Smooth muscle cell (in vitro differentiated cells): Measurements from ENCODE around the gene KIF25. TPM values are rescaled to one million over a fixed set of nuclear protein-coding genes. Genes with fewer than 3 reads are reported as not detected.

ENCODE experiments used
- DNase-seq: peaks from one replicate; lab custom pipeline; 2025; ENCODE audit not compliant: unreplicated experiment; lab: John Stamatoyannopoulos, UW
- H2AFZ ChIP-seq: fragments of 200-600 bp; sonication (generic); 2 replicates; pipeline ENCODE4 v1.6.0; 2016; ENCODE audit warnings: antibody characterized with exemption, low read depth, mild to moderate bottlenecking
- H3F3A ChIP-seq: fragments of 200-600 bp; sonication (generic); 2 replicates; pipeline ENCODE4 v1.6.0; 2017; ENCODE audit warnings: antibody characterized with exemption, low read depth
- H3K27ac ChIP-seq: fragments of 200-600 bp; sonication (generic); 2 replicates; pipeline ENCODE4 v1.5.1; 2016; ENCODE audit warnings: low read depth, mild to moderate bottlenecking
- H3K27me3 ChIP-seq: fragments of 200-600 bp; sonication (generic); 2 replicates; pipeline ENCODE4 v1.6.1; 2016; ENCODE audit warnings: low read depth, mild to moderate bottlenecking
- H3K36me3 ChIP-seq: fragments of 200-600 bp; sonication (generic); 2 replicates; pipeline ENCODE4 v1.5.1; 2016; ENCODE audit warnings: low read depth
- H3K4me1 ChIP-seq: fragments of 200-600 bp; sonication (generic); 2 replicates; pipeline ENCODE4 v1.5.1; 2016; ENCODE audit warnings: low read depth
- H3K4me2 ChIP-seq: fragments of 200-600 bp; sonication (generic); 2 replicates; pipeline ENCODE4 v1.6.0; 2016; ENCODE audit warnings: mild to moderate bottlenecking
- H3K4me3 ChIP-seq: fragments of 200-600 bp; sonication (generic); 2 replicates; pipeline ENCODE4 v1.5.1; 2016; ENCODE audit warnings: mild to moderate bottlenecking
- H3K79me2 ChIP-seq: fragments of 200-600 bp; sonication (generic); 2 replicates; pipeline ENCODE4 v1.6.0; 2016; ENCODE audit warnings: low read depth, mild to moderate bottlenecking
- H3K9ac ChIP-seq: fragments of 200-600 bp; sonication (generic); 2 replicates; pipeline ENCODE4 v1.6.0; 2016; ENCODE audit warnings: low read depth
- H3K9me3 ChIP-seq: fragments of 200-600 bp; sonication (generic); replicated peaks from 2 replicates; pipeline ENCODE4 v1.5.1; 2016; ENCODE audit warnings: low read depth
- H4K20me1 ChIP-seq: fragments of 200-600 bp; sonication (generic); 2 replicates; pipeline ENCODE4 v1.6.0; 2016; ENCODE audit warnings: low read depth
- WGBS: methylation state at CpG from one replicate; pipeline ENCODE4 v1.1.7; 2016; ENCODE audit warnings: low lambda C conversion rate; 5-methylcytosine and 5-hydroxymethylcytosine counted together
- polyA plus RNA-seq: library from polyadenylated mRNA; unstranded; fragments of >200 nt; fragmentation: Nextera tagmentation; extraction: Ambion mirVana; gene quantifications from 2 replicates; pipeline ENCODE4 v1.2.1, GENCODE V29; 2016
- total RNA-seq: library from RNA; depleted of rRNA; stranded (reverse); fragments of >200 nt; gene quantifications from 2 replicates; pipeline ENCODE4 v1.2.3, GENCODE V29; 2014
- TF ChIP-seq, protein P1 (sequence below): fragments of 200-600 bp; sonication (generic); IDR thresholded peaks from 2 replicates; pipeline ENCODE4 v1.5.1; 2017; ENCODE audit warnings: borderline replicate concordance, mild to moderate bottlenecking, antibody characterized with exemption; ENCODE audit not compliant: insufficient read depth, poor library complexity, severe bottlenecking

Gene KIF25
- total and polyA plus RNA-seq, 2 experiments from 2014 or later: 0.22 to 1.5 TPM

DNA sequence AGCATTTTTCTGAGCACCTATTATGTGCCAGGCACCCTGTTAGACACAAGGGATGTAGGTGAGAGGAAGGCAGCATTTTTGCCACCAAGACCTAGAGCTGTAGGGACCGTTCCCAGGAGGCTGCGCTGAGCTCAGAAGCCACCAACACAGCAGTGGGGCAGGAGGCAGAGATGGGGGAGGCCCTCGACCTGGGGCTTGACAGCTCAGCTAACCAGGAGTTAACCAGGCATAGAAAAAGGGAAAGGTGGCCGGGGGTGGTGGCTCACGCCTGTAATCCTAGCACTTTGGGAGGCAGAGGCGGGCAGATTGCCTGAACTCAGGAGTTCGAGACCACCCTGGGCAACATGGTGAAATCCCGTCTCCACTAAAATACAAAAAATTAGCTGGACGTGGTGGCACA, 29.5 kb downstream of the KIF25 start:
- WGBS: 94% methylated on average over 9 of the region's 9 CpGs
- no peaks in the 10 kb centered on the region for H4K20me1 ChIP-seq

DNA sequence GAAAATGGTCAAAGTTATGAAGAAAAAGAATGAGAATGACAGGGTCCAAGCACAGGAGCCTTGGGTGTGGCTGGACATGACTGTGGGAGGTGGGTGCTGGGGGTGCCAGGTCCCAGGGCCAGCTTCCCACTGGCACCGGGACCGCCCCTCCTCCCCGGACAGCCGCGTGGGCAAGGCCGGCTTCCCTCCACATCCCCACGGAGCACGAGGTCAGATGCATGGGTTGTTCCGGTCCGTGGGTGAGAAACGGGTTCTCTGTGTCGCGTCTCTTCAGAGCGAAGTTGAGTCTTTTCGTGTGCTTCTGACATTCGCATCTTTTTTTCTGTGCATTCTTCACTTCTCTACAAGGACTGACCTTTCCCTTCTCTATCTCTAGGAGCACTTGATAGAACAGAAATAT, 30.1 kb downstream of the KIF25 start:
- Histone ChIP-seq H4K20me1 (no peaks in the 10 kb centered on the region), H3K4me2 (no peak overlapping the region), H3K4me1 (peaks cover 18% of the 10 kb centered on the region), H3K9me3 (no peaks in the 10 kb centered on the region), H3K79me2 (no peaks in the 10 kb centered on the region), H3K9ac (no peak overlapping the region), H3K36me3 (no peaks in the 10 kb centered on the region), H3K4me3 (no peak overlapping the region), H3K27me3 (no peaks in the 10 kb centered on the region), H3K27ac (no peak overlapping the region), H3F3A (peaks cover 20% of the 10 kb centered on the region), H2AFZ (no peak overlapping the region)
- TF ChIP-seq, protein P1, sequence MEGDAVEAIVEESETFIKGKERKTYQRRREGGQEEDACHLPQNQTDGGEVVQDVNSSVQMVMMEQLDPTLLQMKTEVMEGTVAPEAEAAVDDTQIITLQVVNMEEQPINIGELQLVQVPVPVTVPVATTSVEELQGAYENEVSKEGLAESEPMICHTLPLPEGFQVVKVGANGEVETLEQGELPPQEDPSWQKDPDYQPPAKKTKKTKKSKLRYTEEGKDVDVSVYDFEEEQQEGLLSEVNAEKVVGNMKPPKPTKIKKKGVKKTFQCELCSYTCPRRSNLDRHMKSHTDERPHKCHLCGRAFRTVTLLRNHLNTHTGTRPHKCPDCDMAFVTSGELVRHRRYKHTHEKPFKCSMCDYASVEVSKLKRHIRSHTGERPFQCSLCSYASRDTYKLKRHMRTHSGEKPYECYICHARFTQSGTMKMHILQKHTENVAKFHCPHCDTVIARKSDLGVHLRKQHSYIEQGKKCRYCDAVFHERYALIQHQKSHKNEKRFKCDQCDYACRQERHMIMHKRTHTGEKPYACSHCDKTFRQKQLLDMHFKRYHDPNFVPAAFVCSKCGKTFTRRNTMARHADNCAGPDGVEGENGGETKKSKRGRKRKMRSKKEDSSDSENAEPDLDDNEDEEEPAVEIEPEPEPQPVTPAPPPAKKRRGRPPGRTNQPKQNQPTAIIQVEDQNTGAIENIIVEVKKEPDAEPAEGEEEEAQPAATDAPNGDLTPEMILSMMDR: no peak
- no peak for DNase-seq
- WGBS: 96% methylated on average over 16 of the region's 16 CpGs

More for the DNA sequence above, 29.5 kb downstream of the KIF25 start:
- H3K79me2 ChIP-seq: no peaks in the 10 kb centered on the region
- H3K27me3 ChIP-seq: no peaks in the 10 kb centered on the region
- no peak overlapping the region for H3K27ac ChIP-seq
- TF ChIP-seq, protein P1: no peak
- H2AFZ ChIP-seq: no peak overlapping the region
- no peaks in the 10 kb centered on the region for H3K36me3 ChIP-seq
- peaks cover 13% of the 10 kb centered on the region for H3K4me1 ChIP-seq
- DNase-seq: no peak
- no peaks in the 10 kb centered on the region for H3K9me3 ChIP-seq
- H3F3A ChIP-seq: peaks cover 15% of the 10 kb centered on the region
- no peak overlapping the region for H3K9ac ChIP-seq
- H3K4me3 ChIP-seq: no peak overlapping the region
- no peak overlapping the region for H3K4me2 ChIP-seq

DNA sequence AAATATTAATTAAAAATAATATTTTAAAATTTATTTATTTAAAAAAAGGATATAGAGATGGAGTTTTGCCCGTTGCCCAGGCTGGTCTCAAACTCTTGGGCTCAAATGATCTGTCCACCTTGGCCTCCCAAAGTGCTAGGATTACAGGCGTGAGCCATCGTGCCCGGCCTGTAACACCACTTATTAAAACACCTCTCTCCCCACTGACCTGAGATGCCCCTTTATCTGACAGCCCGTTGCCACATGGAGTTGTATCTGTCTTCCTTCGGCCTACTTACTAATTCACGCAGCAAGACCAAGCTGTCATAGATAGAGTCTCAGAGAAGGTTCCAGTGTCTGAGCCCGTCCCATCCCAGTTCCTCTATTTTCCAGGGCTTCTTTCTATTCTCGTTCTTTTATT, 30.7 kb downstream of the KIF25 start:
- TF ChIP-seq, protein P1: no peak
- WGBS: 95% methylated on average over 9 of the region's 9 CpGs
- Histone ChIP-seq H3K4me2 (no peak overlapping the region), H3K27ac (no peak overlapping the region), H4K20me1 (no peaks in the 10 kb centered on the region), H3K79me2 (no peaks in the 10 kb centered on the region), H3F3A (peaks cover 27% of the 10 kb centered on the region), H2AFZ (no peak overlapping the region), H3K27me3 (no peaks in the 10 kb centered on the region), H3K36me3 (no peaks in the 10 kb centered on the region), H3K4me3 (no peak overlapping the region), H3K9me3 (no peaks in the 10 kb centered on the region), H3K9ac (no peak overlapping the region), H3K4me1 (peaks cover 23% of the 10 kb centered on the region)
- DNase-seq: no peak

DNA sequence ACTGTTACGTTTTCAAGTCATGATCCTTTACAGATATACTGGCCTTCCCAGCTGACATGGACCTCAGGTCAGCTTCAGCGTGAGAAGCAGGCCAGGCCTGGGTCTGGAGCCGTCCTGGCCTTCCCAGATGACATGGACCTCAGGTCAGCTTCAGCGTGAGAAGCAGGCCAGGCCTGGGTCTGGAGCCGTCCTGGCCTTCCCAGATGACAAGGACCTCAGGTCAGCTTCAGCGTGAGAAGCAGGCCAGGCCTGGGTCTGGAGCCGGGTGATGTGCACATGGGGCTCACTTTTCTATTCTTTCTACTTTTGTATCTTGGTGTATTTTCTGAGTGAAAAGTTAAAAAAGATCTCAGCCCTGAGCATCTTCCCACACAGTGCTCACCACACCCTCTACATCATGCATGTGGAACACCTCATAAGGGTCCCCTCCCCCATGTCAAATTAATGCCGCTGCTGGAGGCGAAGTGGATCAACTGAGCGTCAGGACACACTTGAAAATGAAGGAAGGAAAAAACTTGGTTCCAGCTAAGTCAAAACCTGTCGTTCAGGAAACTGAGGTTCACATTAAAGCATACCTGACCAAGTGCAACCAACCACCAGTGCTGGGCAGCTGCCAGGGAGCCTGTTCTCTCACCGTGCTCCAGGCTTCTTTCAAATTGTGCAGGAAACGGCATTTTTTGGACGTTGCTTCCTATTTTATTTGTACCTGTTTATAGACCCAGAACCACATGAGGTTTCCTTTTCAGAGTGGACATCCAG, 32.2 kb downstream of the KIF25 start:
- H3K9ac ChIP-seq: no peak overlapping the region
- WGBS: 83% methylated on average over 14 of the region's 14 CpGs
- TF ChIP-seq, protein P1: no peak
- no peak for DNase-seq
- H3K9me3 ChIP-seq: no peaks in the 10 kb centered on the region
- no peaks in the 10 kb centered on the region for H4K20me1 ChIP-seq
- no peak overlapping the region for H3K4me2 ChIP-seq
- H3K27me3 ChIP-seq: no peaks in the 10 kb centered on the region
- no peak overlapping the region for H3K27ac ChIP-seq
- H3K79me2 ChIP-seq: no peaks in the 10 kb centered on the region
- H2AFZ ChIP-seq: no peak overlapping the region
- H3K4me3 ChIP-seq: no peak overlapping the region
- H3F3A ChIP-seq: peaks cover 41% of the 10 kb centered on the region
- H3K36me3 ChIP-seq: no peaks in the 10 kb centered on the region
- H3K4me1 ChIP-seq: peaks cover 23% of the 10 kb centered on the region
